GM12878 (cell line): Measurements from ENCODE around the gene MTTP. TPM values are rescaled to one million over a fixed set of nuclear protein-coding genes. Genes with fewer than 3 reads are reported as not detected.

Source experiments
- ATAC-seq: fragments of 200-7000 bp; cut with Tn5 transposase; 3 replicates; pipeline ENCODE4 v1.9.1; 2020; ENCODE audit warnings: mild to moderate bottlenecking, moderate library complexity
- BruUV-seq: library from RNA; stranded (reverse); fragments of 400-500 nt; replicated peaks from 2 replicates; lab custom pipeline; 2021; lab: Mats Ljungman, UMichigan
- CTCF ChIA-PET: fragments of 300-600 bp; sonication (Branson Sonifier 250); formaldehyde crosslinking; extraction: SDS; loops from one replicate; lab custom pipeline; 2021; ENCODE audit warnings: inconsistent platforms; lab: Yijun Ruan, JAX
- POLR2A ChIA-PET: fragments of 350-600 bp; formaldehyde crosslinking; extraction: SDS; loops from one replicate; lab custom pipeline; 2021; ENCODE audit warnings: inconsistent platforms; lab: Charles Lee
- RAD21 ChIA-PET: fragments of 300-600 bp; sonication (Branson Sonifier 250); formaldehyde crosslinking; loops from one replicate; lab custom pipeline; 2023; ENCODE audit warnings: antibody characterized with exemption; ENCODE audit not compliant: unreplicated experiment; lab: Charles Lee
- SMC1A ChIA-PET: fragments of 300-600 bp; sonication (Branson Sonifier 250); formaldehyde crosslinking; loops from one replicate; lab custom pipeline; 2023; ENCODE audit not compliant: unreplicated experiment, uncharacterized antibody; lab: Charles Lee
- DNase-seq: peaks from one replicate; pipeline ENCODE4 v3.0.0-alpha.2; 2011; ENCODE audit warnings: low read depth, low spot score
- FAIRE-seq: peaks from 3 replicates; lab custom pipeline; 2011; peaks lifted over from hg19 to GRCh38; lab: Jason Lieb, UNC
- H2AFZ ChIP-seq: 2 replicates; pipeline ENCODE4 v1.6.0; 2011; ENCODE audit warnings: low read depth, low read length, control low read depth; ENCODE audit not compliant: control insufficient read depth
- H3K27ac ChIP-seq: 2 replicates; pipeline ENCODE4 v1.5.1; 2011; ENCODE audit warnings: control low read depth; ENCODE audit not compliant: control insufficient read depth, insufficient read depth
- H3K27me3 ChIP-seq, 2 experiments: replicated peaks in 1 of 2; 2 replicates each; pipeline versions ENCODE4 v1.6.0 to v1.6.1; 2011; ENCODE audit warnings: low read length in 1 of 2; ENCODE audit not compliant: control insufficient read depth in 2 of 2, insufficient read depth in 2 of 2
- H3K36me3 ChIP-seq, 2 experiments: 2 replicates each; pipeline ENCODE4 v1.5.1; 2011; ENCODE audit warnings: low read length in 1 of 2; ENCODE audit not compliant: control insufficient read depth in 2 of 2, insufficient read depth in 2 of 2
- H3K4me1 ChIP-seq: 2 replicates; pipeline ENCODE4 v1.6.1; 2011; ENCODE audit warnings: mild to moderate bottlenecking, low read length, moderate library complexity, mixed read lengths; ENCODE audit not compliant: control insufficient read depth, insufficient read depth
- H3K4me2 ChIP-seq: 2 replicates; pipeline ENCODE4 v1.6.0; 2011; ENCODE audit warnings: control low read depth; ENCODE audit not compliant: control insufficient read depth, insufficient read depth
- H3K4me3 ChIP-seq: fragments of 200-600 bp; sonication (generic); 2 replicates; pipeline ENCODE4 v1.5.1; 2016
- H3K79me2 ChIP-seq: 2 replicates; pipeline ENCODE4 v1.6.0; 2011; ENCODE audit warnings: low read length; ENCODE audit not compliant: control insufficient read depth, insufficient read depth
- H3K9ac ChIP-seq: 2 replicates; pipeline ENCODE4 v1.8.0; 2011; ENCODE audit warnings: low read length, control low read depth, mixed read lengths; ENCODE audit not compliant: control insufficient read depth, insufficient read depth
- H3K9me3 ChIP-seq: replicated peaks from 3 replicates; pipeline ENCODE4 v1.5.1; 2011; ENCODE audit warnings: mild to moderate bottlenecking, low read length; ENCODE audit not compliant: control insufficient read depth, insufficient read depth
- H4K20me1 ChIP-seq: 2 replicates; pipeline ENCODE4 v1.6.0; 2011; ENCODE audit not compliant: control insufficient read depth, insufficient read depth
- CBX5 ChIP-seq: sonication (generic); IDR thresholded peaks from 2 replicates; pipeline ENCODE4 v1.6.1; 2016; ENCODE audit warnings: low read depth, moderate library complexity, mild to moderate bottlenecking, inconsistent platforms
- ESRRA ChIP-seq: IDR thresholded peaks from 2 replicates; pipeline ENCODE4 v1.6.1; 2012; ENCODE audit warnings: mild to moderate bottlenecking, low read length, improper control_type of control experiment
- FOS ChIP-seq: IDR thresholded peaks from 3 replicates; pipeline ENCODE4 v1.6.1; 2011; ENCODE audit warnings: borderline replicate concordance; ENCODE audit not compliant: insufficient read length; ENCODE audit errors: extremely low read depth
- HDGF ChIP-seq: fragments of 450-650 bp; IDR thresholded peaks from 2 replicates; pipeline ENCODE4 v1.6.1; 2016; ENCODE audit warnings: antibody characterized with exemption
- IRF4 ChIP-seq: IDR thresholded peaks from 2 replicates; pipeline ENCODE4 v1.6.1; 2011; ENCODE audit warnings: low read depth, low read length
- JUND ChIP-seq: IDR thresholded peaks from 2 replicates; pipeline ENCODE4 v1.6.1; 2012; ENCODE audit warnings: low read depth, mild to moderate bottlenecking, low read length, improper control_type of control experiment, moderate library complexity
- MEF2B ChIP-seq: fragments of 450-650 bp; IDR thresholded peaks from 2 replicates; pipeline ENCODE4 v1.6.1; 2018; ENCODE audit warnings: mild to moderate bottlenecking, moderate library complexity; ENCODE audit not compliant: partially characterized antibody, poor library complexity, severe bottlenecking
- NRF1 ChIP-seq: conservative IDR thresholded peaks from 2 replicates; pipeline ENCODE4 v1.6.1; 2011; ENCODE audit warnings: mild to moderate bottlenecking, low read depth, low read length, improper control_type of control experiment
- RAD51 ChIP-seq: fragments of 450-650 bp; IDR thresholded peaks from 2 replicates; pipeline ENCODE4 v1.6.1; 2016; ENCODE audit warnings: moderate library complexity, mild to moderate bottlenecking, inconsistent platforms
- SMAD5 ChIP-seq: IDR thresholded peaks from 2 replicates; pipeline ENCODE4 v1.6.1; 2016; ENCODE audit warnings: antibody characterized with exemption, low read depth
- USF1 ChIP-seq: IDR thresholded peaks from 2 replicates; pipeline ENCODE4 v1.6.1; 2011; ENCODE audit warnings: borderline replicate concordance, low read depth, mild to moderate bottlenecking, moderate library complexity, mixed read lengths, low read length; ENCODE audit not compliant: insufficient read depth; ENCODE audit errors: extremely low read length
- ZNF622 ChIP-seq: fragments of 450-650 bp; IDR thresholded peaks from 2 replicates; pipeline ENCODE4 v1.6.1; 2017; ENCODE audit warnings: mild to moderate bottlenecking, inconsistent platforms
- WGBS: methylation state at CpG from one replicate; pipeline ENCODE4 v1.1.6; 2016; ENCODE audit warnings: low lambda C conversion rate; ENCODE audit not compliant: insufficient replicate concordance, insufficient coverage; ENCODE audit errors: missing lambda C conversion rate; 5-methylcytosine and 5-hydroxymethylcytosine counted together
- in situ Hi-C: fragments of 300-500 bp; cut with MboI; formaldehyde crosslinking; loops from 9 replicates; pipeline ENCODE4 v1.14.3; 2018; ENCODE audit warnings: mixed read lengths
- intact Hi-C: fragments of 100-400 bp; cut with micrococcal nuclease; formaldehyde crosslinking; loops from one replicate; pipeline ENCODE4 v1.14.2; 2022; ENCODE audit not compliant: unreplicated experiment
- polyA plus RNA-seq, 11 experiments: library from polyadenylated mRNA; depleted of rRNA in 4 of 11; unstranded in 6 of 11; stranded (reverse) in 5 of 11; fragments of >200 nt; fragmentation: Nextera tagmentation in 4 of 11; fragmentation: Illumina TruSeq in 1 of 11; extraction: Ambion mirVana in 4 of 11; extraction: Trizol in 1 of 11; gene quantifications; 1 replicate in 1 of 11; 2 replicates in 10 of 11; pipeline versions ENCODE4 v1.2.1 to v1.2.3, GENCODE V29; 2011 to 2016; ENCODE audit warnings: inconsistent platforms in 2 of 11, missing spikeins in 2 of 11, low read depth in 1 of 11
- total RNA-seq, 4 experiments: library from RNA; depleted of rRNA in 3 of 4; stranded (reverse); fragments of >200 nt in 3 of 4; fragmentation: Illumina TruSeq in 1 of 4; extraction: Trizol in 1 of 4; gene quantifications; 2 replicates each; pipeline versions ENCODE4 v1.2.1 to v1.2.3, GENCODE V29; 2013 to 2021

The MTTP gene
- total and polyA plus RNA-seq, 10 of the 15 experiments (the other 5 are each of a cell fraction or from before 2014, with no cell fraction given): 0.08 to 2.2 (median 0.21) TPM; not detected in 1

DNA sequence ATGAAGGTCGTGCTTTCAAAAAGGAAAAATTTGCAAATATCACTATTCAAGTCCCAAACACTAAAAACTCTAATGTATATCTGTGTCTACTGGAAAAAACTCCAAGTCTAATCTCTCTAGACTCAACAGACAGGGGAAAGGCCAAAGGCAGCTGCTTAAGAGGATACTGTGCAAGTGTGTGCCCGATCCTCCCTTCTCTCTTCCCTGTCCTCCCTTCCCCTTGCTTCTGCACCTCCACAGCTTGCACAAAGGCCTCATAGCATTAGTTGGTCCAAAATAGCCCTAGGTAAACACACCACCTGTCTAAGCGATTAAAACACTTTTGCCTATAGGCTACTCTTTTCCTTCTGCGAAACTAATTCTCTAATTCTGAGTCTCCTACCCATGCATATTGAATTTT is 72.4 kb downstream of the MTTP start:
- Histone ChIP-seq H3K36me3 (no peaks in the 10 kb centered on the region), H2AFZ (no peak overlapping the region), H3K9ac (no peak overlapping the region), H3K4me1 (no peaks in the 10 kb centered on the region), H3K79me2 (no peaks in the 10 kb centered on the region), H4K20me1 (no peaks in the 10 kb centered on the region), H3K4me2 (no peak overlapping the region), H3K9me3 (no peaks in the 10 kb centered on the region), H3K27me3 (no peaks in the 10 kb centered on the region; a peak in 1 of 4 replicates), H3K4me3 (no peak overlapping the region), H3K27ac (no peak overlapping the region)
- ChIA-PET POLR2A (no interaction called here), SMC1A (interaction anchor here (1.7 kb wide), 1 partner anchor 161 kb away, joined by 5 read pairs; no protein-coding TSS in a partner anchor), RAD21 (interaction anchor here (1.5 kb wide), 1 partner anchor 22 kb away, joined by 3 read pairs; no protein-coding TSS in a partner anchor), CTCF (no interaction called here)
- intact Hi-C loops (no loop called here), in situ Hi-C loops (no loop called here)
- BruUV-seq: no TSS peak
- WGBS: 53% methylated on average over 4 of the region's 4 CpGs
- DNase-seq: no peak
- TF ChIP-seq IRF4 (no peak), JUND (no peak), FOS (no peak), USF1 (no peak), ZNF622 (no peak), HDGF (no peak), CBX5 (no peak), ESRRA (no peak), NRF1 (no peak), MEF2B (no peak), RAD51 (no peak), SMAD5 (no peak)
- no peak for FAIRE-seq
- no peak for ATAC-seq
